GM23338 (cell line): ENCODE measurements around the gene GPR158. TPM values are rescaled to one million over a fixed set of nuclear protein-coding genes. Genes with fewer than 3 reads are reported as not detected.

Experiments used
- ATAC-seq: fragments of 200-7000 bp; cut with Tn5 transposase; 3 replicates; pipeline ENCODE4 v1.9.1; 2020
- DNase-seq: peaks from one replicate; pipeline ENCODE4 v3.0.0-alpha.2; 2015; ENCODE audit warnings: low spot score
- H2AFZ ChIP-seq: fragments of 200-600 bp; sonication (generic); 2 replicates; pipeline ENCODE4 v1.8.0; 2016; ENCODE audit warnings: antibody characterized with exemption, mild to moderate bottlenecking, moderate library complexity
- H3F3A ChIP-seq: fragments of 200-600 bp; sonication (generic); replicated peaks from 2 replicates; pipeline ENCODE4 v1.8.0; 2017; ENCODE audit warnings: antibody characterized with exemption, mixed run types, low read depth
- H3K27ac ChIP-seq: fragments of 200-600 bp; sonication (generic); 2 replicates; pipeline ENCODE4 v1.6.1; 2016; ENCODE audit warnings: low read depth
- H3K27me3 ChIP-seq: fragments of 200-600 bp; sonication (generic); 2 replicates; pipeline ENCODE4 v1.8.0; 2016; ENCODE audit warnings: mild to moderate bottlenecking, mixed run types, moderate library complexity; ENCODE audit not compliant: insufficient read depth
- H3K36me3 ChIP-seq: fragments of 200-600 bp; sonication (generic); 2 replicates; pipeline ENCODE4 v1.8.0; 2016; ENCODE audit warnings: mild to moderate bottlenecking; ENCODE audit not compliant: insufficient read depth
- H3K4me1 ChIP-seq: fragments of 200-600 bp; sonication (generic); 2 replicates; pipeline ENCODE4 v1.8.0; 2016; ENCODE audit warnings: mild to moderate bottlenecking, moderate library complexity; ENCODE audit not compliant: insufficient read depth
- H3K4me2 ChIP-seq: fragments of 200-600 bp; sonication (generic); 2 replicates; pipeline ENCODE4 v1.7.1; 2017; ENCODE audit warnings: mixed run types
- H3K4me3 ChIP-seq: fragments of 200-600 bp; sonication (generic); 2 replicates; pipeline ENCODE4 v1.6.1; 2016; ENCODE audit warnings: mixed run types
- H3K79me2 ChIP-seq: fragments of 200-600 bp; sonication (generic); replicated peaks from 2 replicates; pipeline ENCODE4 v1.8.0; 2017; ENCODE audit warnings: mild to moderate bottlenecking; ENCODE audit not compliant: insufficient read depth
- H3K9me2 ChIP-seq: fragments of 200-600 bp; sonication (generic); 2 replicates; pipeline ENCODE4 v1.8.0; 2017; ENCODE audit not compliant: insufficient read depth
- H4K20me1 ChIP-seq: fragments of 200-600 bp; sonication (generic); replicated peaks from 2 replicates; pipeline ENCODE4 v1.8.0; 2017; ENCODE audit warnings: mild to moderate bottlenecking; ENCODE audit not compliant: insufficient read depth
- H3K27ac Mint-ChIP-seq: 2 replicates; pipeline ENCODE4 v1.8.0; 2020; ENCODE audit warnings: inconsistent platforms, mild to moderate bottlenecking, moderate library complexity, mixed read lengths
- H3K27me3 Mint-ChIP-seq: 3 replicates; pipeline ENCODE4 v1.8.0; 2022; ENCODE audit warnings: low read depth, mild to moderate bottlenecking, moderate library complexity, mixed read lengths, inconsistent platforms; ENCODE audit not compliant: insufficient read depth, poor library complexity
- H3K36me3 Mint-ChIP-seq: 3 replicates; pipeline ENCODE4 v1.8.0; 2021; ENCODE audit warnings: low read depth, mild to moderate bottlenecking, inconsistent platforms, moderate library complexity, mixed read lengths
- H3K4me1 Mint-ChIP-seq: 3 replicates; pipeline ENCODE4 v1.8.0; 2020; ENCODE audit warnings: mild to moderate bottlenecking, inconsistent platforms, mixed read lengths
- H3K4me3 Mint-ChIP-seq: 3 replicates; pipeline ENCODE4 v1.8.0; 2021; ENCODE audit warnings: moderate library complexity, mild to moderate bottlenecking, inconsistent platforms, mixed read lengths
- H3K9me3 Mint-ChIP-seq: 3 replicates; pipeline ENCODE4 v1.8.0; 2020; ENCODE audit warnings: moderate library complexity, mild to moderate bottlenecking, inconsistent platforms, mixed read lengths
- CREB1 ChIP-seq: fragments of 250-450 bp; sonication (Bioruptor Pico); IDR thresholded peaks from 2 replicates; pipeline ENCODE4 v1.5.0; 2020; ENCODE audit warnings: low read depth, mild to moderate bottlenecking, moderate library complexity
- EZH2 ChIP-seq: fragments of 200-600 bp; sonication (generic); IDR thresholded peaks from one replicate; pipeline ENCODE4 v1.8.0; 2017; ENCODE audit warnings: antibody characterized with exemption, mild to moderate bottlenecking, low read depth; ENCODE audit not compliant: unreplicated experiment
- JUNB ChIP-seq: IDR thresholded peaks from one replicate; pipeline ENCODE4 v1.6.1; 2016; ENCODE audit warnings: antibody characterized with exemption; ENCODE audit not compliant: unreplicated experiment
- NANOG ChIP-seq: IDR thresholded peaks from 2 replicates; pipeline ENCODE4 v1.6.1; 2016; ENCODE audit warnings: antibody characterized with exemption, borderline replicate concordance
- POLR2AphosphoS5 ChIP-seq: IDR thresholded peaks from 2 replicates; pipeline ENCODE4 v1.6.1; 2016; ENCODE audit warnings: antibody characterized with exemption, low read depth
- STAT1 ChIP-seq: IDR thresholded peaks from one replicate; pipeline ENCODE4 v1.6.1; 2016; ENCODE audit warnings: antibody characterized with exemption; ENCODE audit not compliant: unreplicated experiment
- ZNF114 ChIP-seq: fragments of 250-450 bp; sonication (Bioruptor Pico); IDR thresholded peaks from 2 replicates; pipeline ENCODE4 v1.5.0; 2020; ENCODE audit warnings: mild to moderate bottlenecking, moderate library complexity
- ZNF331 ChIP-seq: fragments of 250-450 bp; sonication (Bioruptor Pico); IDR thresholded peaks from 2 replicates; pipeline ENCODE4 v1.5.0; 2020; ENCODE audit warnings: low read depth, mild to moderate bottlenecking, moderate library complexity
- polyA plus RNA-seq: library from polyadenylated mRNA; unstranded; fragments of >200 nt; fragmentation: Nextera tagmentation; extraction: Ambion mirVana; gene quantifications from 2 replicates; pipeline ENCODE4 v1.2.1, GENCODE V29; 2016
- total RNA-seq: library from RNA; depleted of rRNA; stranded (reverse); fragments of >200 nt; shearing (Covaris generic); gene quantifications from 2 replicates; pipeline ENCODE4 v1.2.3, GENCODE V29; 2014
- TF ChIP-seq, protein P1 (sequence below), 2 experiments: fragments of 200-600 bp in 1 of 2; sonication (generic) in 1 of 2; conservative IDR thresholded peaks; 2 replicates each; pipeline versions ENCODE4 v1.5.1 to v1.6.1; 2016 to 2017; ENCODE audit warnings: antibody characterized with exemption in 2 of 2, low read depth in 2 of 2, mild to moderate bottlenecking in 2 of 2, moderate library complexity in 1 of 2
- TF ChIP-seq, protein P2 (sequence below): fragments of 250-450 bp; sonication (Bioruptor Pico); IDR thresholded peaks from 2 replicates; pipeline ENCODE4 v1.5.0; 2020; ENCODE audit warnings: mild to moderate bottlenecking, moderate library complexity

GPR158 gene
- total and polyA plus RNA-seq, 2 experiments from 2014 or later = 0.13 to 1.5 TPM

GRCh38 chr10:25390733-25391132 is 215.9 kb downstream of the GPR158 start (continued):
- TF ChIP-seq, protein P1, sequence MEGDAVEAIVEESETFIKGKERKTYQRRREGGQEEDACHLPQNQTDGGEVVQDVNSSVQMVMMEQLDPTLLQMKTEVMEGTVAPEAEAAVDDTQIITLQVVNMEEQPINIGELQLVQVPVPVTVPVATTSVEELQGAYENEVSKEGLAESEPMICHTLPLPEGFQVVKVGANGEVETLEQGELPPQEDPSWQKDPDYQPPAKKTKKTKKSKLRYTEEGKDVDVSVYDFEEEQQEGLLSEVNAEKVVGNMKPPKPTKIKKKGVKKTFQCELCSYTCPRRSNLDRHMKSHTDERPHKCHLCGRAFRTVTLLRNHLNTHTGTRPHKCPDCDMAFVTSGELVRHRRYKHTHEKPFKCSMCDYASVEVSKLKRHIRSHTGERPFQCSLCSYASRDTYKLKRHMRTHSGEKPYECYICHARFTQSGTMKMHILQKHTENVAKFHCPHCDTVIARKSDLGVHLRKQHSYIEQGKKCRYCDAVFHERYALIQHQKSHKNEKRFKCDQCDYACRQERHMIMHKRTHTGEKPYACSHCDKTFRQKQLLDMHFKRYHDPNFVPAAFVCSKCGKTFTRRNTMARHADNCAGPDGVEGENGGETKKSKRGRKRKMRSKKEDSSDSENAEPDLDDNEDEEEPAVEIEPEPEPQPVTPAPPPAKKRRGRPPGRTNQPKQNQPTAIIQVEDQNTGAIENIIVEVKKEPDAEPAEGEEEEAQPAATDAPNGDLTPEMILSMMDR (conservative IDR thresholded peaks at IDR 0.05; ENCODE audit: low read depth in 2 of 2) = no peak
- TF ChIP-seq CREB1 (CRISPR knock-in tag) = no peak
- no peak for TF ChIP-seq EZH2
- no peak for TF ChIP-seq NANOG

- Mint-ChIP-seq H3K36me3 (peaks cover 29% of the 10 kb centered on the region; the same call in 2 of the 3 replicates), H3K27me3 (no peaks in the 10 kb centered on the region), H3K9me3 (peaks cover 53% of the 10 kb centered on the region), H3K4me3 (no peak overlapping the region), H3K27ac (no peak overlapping the region), H3K4me1 (no peaks in the 10 kb centered on the region; the same call in 2 of the 3 replicates)
- Histone ChIP-seq H3K9me2 (0 out of 2 replicates have a peak, but pooled peaks cover 3% of the 10 kb centered on the region), H3K4me3 (no peak overlapping the region), H3K4me1 (no peaks in the 10 kb centered on the region), H3F3A (no peaks in the 10 kb centered on the region), H2AFZ (no peak overlapping the region), H3K79me2 (no peaks in the 10 kb centered on the region), H3K27me3 (no peaks in the 10 kb centered on the region), H4K20me1 (no peaks in the 10 kb centered on the region), H3K27ac (no peak overlapping the region), H3K36me3 (peaks cover 7% of the 10 kb centered on the region; the same call in 1 of the 2 replicates), H3K4me2 (no peak overlapping the region)
- ATAC-seq (no peak), DNase-seq (no peak)
- TF ChIP-seq, protein P1 (conservative IDR thresholded peaks at IDR 0.05; ENCODE audit: low read depth in 2 of 2) = no peak
- no peak for TF ChIP-seq POLR2AphosphoS5
- TF ChIP-seq ZNF114 (CRISPR knock-in tag) = no peak
- no peak for TF ChIP-seq STAT1
- TF ChIP-seq CREB1 (CRISPR knock-in tag) = no peak
Measured at GRCh38 chr10:25392132-25392531, 217.3 kb downstream of the GPR158 start.

DNA sequence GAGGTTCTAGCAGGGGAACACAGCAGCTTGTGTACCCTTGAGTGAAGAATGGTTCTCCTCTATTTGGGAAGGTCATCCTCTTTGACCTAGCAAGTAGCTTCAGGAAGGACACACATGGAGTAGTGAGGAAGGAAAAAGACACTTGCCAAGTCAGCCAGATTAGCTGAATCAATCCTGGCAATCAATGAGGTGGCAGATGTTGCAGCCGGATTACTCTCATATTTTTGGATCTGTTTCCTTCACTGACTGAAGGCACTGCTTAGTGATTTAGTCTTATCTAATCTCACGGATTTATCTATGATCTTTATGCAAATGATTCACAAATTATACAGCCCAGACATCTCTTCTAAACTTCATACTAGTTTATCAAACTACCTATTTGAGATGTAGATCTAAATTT is 218.8 kb downstream of the GPR158 start:
- H3K4me3 Mint-ChIP-seq = no peak overlapping the region
- H3K27me3 Mint-ChIP-seq = no peaks in the 10 kb centered on the region
- Histone ChIP-seq H3K27ac (no peak overlapping the region), H3K27me3 (no peaks in the 10 kb centered on the region), H3K4me1 (no peaks in the 10 kb centered on the region), H4K20me1 (no peaks in the 10 kb centered on the region), H3K79me2 (no peaks in the 10 kb centered on the region), H3K9me2 (0 out of 2 replicates have a peak, but pooled peaks cover 3% of the 10 kb centered on the region), H3K4me2 (no peak overlapping the region), H2AFZ (no peak overlapping the region), H3F3A (no peaks in the 10 kb centered on the region), H3K36me3 (peaks cover 7% of the 10 kb centered on the region; the same call in 1 of the 2 replicates), H3K4me3 (no peak overlapping the region)
- DNase-seq (no peak), ATAC-seq (no peak)
- H3K36me3 Mint-ChIP-seq = peaks cover 27% of the 10 kb centered on the region; the same call in 2 of the 3 replicates
- no peak overlapping the region for H3K27ac Mint-ChIP-seq
- H3K4me1 Mint-ChIP-seq = peaks cover 2% of the 10 kb centered on the region; the same call in 2 of the 3 replicates
- H3K9me3 Mint-ChIP-seq = peaks cover 41% of the 10 kb centered on the region
- TF ChIP-seq ZNF114 (CRISPR knock-in tag) = no peak
- no peak for TF ChIP-seq ZNF331 (CRISPR knock-in tag)
- no peak for TF ChIP-seq POLR2AphosphoS5
- TF ChIP-seq JUNB = no peak
- TF ChIP-seq, protein P2, sequence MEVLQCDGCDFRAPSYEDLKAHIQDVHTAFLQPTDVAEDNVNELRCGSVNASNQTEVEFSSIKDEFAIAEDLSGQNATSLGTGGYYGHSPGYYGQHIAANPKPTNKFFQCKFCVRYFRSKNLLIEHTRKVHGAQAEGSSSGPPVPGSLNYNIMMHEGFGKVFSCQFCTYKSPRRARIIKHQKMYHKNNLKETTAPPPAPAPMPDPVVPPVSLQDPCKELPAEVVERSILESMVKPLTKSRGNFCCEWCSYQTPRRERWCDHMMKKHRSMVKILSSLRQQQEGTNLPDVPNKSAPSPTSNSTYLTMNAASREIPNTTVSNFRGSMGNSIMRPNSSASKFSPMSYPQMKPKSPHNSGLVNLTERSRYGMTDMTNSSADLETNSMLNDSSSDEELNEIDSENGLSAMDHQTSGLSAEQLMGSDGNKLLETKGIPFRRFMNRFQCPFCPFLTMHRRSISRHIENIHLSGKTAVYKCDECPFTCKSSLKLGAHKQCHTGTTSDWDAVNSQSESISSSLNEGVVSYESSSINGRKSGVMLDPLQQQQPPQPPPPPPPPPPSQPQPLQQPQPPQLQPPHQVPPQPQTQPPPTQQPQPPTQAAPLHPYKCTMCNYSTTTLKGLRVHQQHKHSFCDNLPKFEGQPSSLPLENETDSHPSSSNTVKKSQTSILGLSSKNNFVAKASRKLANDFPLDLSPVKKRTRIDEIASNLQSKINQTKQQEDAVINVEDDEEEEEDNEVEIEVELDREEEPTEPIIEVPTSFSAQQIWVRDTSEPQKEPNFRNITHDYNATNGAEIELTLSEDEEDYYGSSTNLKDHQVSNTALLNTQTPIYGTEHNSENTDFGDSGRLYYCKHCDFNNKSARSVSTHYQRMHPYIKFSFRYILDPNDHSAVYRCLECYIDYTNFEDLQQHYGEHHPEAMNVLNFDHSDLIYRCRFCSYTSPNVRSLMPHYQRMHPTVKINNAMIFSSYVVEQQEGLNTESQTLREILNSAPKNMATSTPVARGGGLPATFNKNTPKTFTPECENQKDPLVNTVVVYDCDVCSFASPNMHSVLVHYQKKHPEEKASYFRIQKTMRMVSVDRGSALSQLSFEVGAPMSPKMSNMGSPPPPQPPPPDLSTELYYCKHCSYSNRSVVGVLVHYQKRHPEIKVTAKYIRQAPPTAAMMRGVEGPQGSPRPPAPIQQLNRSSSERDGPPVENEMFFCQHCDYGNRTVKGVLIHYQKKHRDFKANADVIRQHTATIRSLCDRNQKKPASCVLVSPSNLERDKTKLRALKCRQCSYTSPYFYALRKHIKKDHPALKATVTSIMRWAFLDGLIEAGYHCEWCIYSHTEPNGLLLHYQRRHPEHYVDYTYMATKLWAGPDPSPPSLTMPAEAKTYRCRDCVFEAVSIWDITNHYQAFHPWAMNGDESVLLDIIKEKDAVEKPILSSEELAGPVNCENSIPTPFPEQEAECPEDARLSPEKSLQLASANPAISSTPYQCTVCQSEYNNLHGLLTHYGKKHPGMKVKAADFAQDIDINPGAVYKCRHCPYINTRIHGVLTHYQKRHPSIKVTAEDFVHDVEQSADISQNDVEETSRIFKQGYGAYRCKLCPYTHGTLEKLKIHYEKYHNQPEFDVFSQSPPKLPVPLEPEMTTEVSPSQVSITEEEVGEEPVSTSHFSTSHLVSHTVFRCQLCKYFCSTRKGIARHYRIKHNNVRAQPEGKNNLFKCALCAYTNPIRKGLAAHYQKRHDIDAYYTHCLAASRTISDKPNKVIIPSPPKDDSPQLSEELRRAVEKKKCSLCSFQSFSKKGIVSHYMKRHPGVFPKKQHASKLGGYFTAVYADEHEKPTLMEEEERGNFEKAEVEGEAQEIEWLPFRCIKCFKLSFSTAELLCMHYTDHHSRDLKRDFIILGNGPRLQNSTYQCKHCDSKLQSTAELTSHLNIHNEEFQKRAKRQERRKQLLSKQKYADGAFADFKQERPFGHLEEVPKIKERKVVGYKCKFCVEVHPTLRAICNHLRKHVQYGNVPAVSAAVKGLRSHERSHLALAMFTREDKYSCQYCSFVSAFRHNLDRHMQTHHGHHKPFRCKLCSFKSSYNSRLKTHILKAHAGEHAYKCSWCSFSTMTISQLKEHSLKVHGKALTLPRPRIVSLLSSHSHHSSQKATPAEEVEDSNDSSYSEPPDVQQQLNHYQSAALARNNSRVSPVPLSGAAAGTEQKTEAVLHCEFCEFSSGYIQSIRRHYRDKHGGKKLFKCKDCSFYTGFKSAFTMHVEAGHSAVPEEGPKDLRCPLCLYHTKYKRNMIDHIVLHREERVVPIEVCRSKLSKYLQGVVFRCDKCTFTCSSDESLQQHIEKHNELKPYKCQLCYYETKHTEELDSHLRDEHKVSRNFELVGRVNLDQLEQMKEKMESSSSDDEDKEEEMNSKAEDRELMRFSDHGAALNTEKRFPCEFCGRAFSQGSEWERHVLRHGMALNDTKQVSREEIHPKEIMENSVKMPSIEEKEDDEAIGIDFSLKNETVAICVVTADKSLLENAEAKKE (CRISPR knock-in tag) = no peak
- TF ChIP-seq STAT1 = no peak
